GM23248 (cell line): ENCODE results near the gene DPPA3. TPM values are rescaled to one million over a fixed set of nuclear protein-coding genes. Genes with fewer than 3 reads are reported as not detected.
"Not testable (repeated sequence)": the region's sequence is repeated elsewhere in the genome, so short reads cannot be mapped to it uniquely, and the experiment has no call there.

Experiments used
- DNase-seq: peaks from one replicate; pipeline ENCODE4 v3.0.0-alpha.2; 2015
- H2AFZ ChIP-seq: fragments of 200-600 bp; sonication (generic); 2 replicates; pipeline ENCODE4 v1.6.1; 2016; ENCODE audit warnings: antibody characterized with exemption
- H3F3A ChIP-seq: fragments of 200-600 bp; sonication (generic); 2 replicates; pipeline ENCODE4 v1.6.1; 2016; ENCODE audit warnings: mild to moderate bottlenecking, antibody characterized with exemption, mixed run types; ENCODE audit not compliant: insufficient read depth
- H3K27ac ChIP-seq: fragments of 200-600 bp; sonication (generic); 2 replicates; pipeline ENCODE4 v1.5.1; 2016; ENCODE audit warnings: mild to moderate bottlenecking
- H3K27me3 ChIP-seq: fragments of 200-600 bp; sonication (generic); replicated peaks from 2 replicates; pipeline ENCODE4 v1.6.1; 2016; ENCODE audit warnings: mild to moderate bottlenecking; ENCODE audit not compliant: insufficient read depth
- H3K36me3 ChIP-seq: fragments of 200-600 bp; sonication (generic); 2 replicates; pipeline ENCODE4 v1.6.1; 2016; ENCODE audit warnings: low read depth, mild to moderate bottlenecking
- H3K4me1 ChIP-seq: fragments of 200-600 bp; sonication (generic); 2 replicates; pipeline ENCODE4 v1.6.1; 2016; ENCODE audit warnings: mild to moderate bottlenecking; ENCODE audit not compliant: insufficient read depth
- H3K4me2 ChIP-seq: fragments of 200-600 bp; sonication (generic); one replicate; pipeline ENCODE4 v1.6.1; 2016; ENCODE audit warnings: mild to moderate bottlenecking; ENCODE audit not compliant: unreplicated experiment
- H3K4me3 ChIP-seq: fragments of 200-600 bp; sonication (generic); 2 replicates; pipeline ENCODE4 v1.5.1; 2016; ENCODE audit warnings: mild to moderate bottlenecking
- H3K79me2 ChIP-seq: fragments of 200-600 bp; sonication (generic); 2 replicates; pipeline ENCODE4 v1.6.1; 2016; ENCODE audit warnings: mild to moderate bottlenecking; ENCODE audit not compliant: insufficient read depth
- H3K9ac ChIP-seq: fragments of 200-600 bp; sonication (generic); 2 replicates; pipeline ENCODE4 v1.6.1; 2016; ENCODE audit warnings: mild to moderate bottlenecking
- H3K9me2 ChIP-seq: fragments of 200-600 bp; sonication (generic); 2 replicates; pipeline ENCODE4 v1.6.1; 2016; ENCODE audit warnings: mixed run types, mild to moderate bottlenecking, moderate library complexity; ENCODE audit not compliant: insufficient read depth
- H3K9me3 ChIP-seq: fragments of 200-600 bp; sonication (generic); one replicate; pipeline ENCODE4 v1.6.1; 2017; ENCODE audit warnings: low read depth
- H4K20me1 ChIP-seq: fragments of 200-600 bp; sonication (generic); 2 replicates; pipeline ENCODE4 v1.6.0; 2016; ENCODE audit not compliant: insufficient read depth
- EZH2 ChIP-seq: fragments of 200-600 bp; sonication (generic); IDR thresholded peaks from 2 replicates; pipeline ENCODE4 v1.6.1; 2018; ENCODE audit warnings: antibody characterized with exemption, mild to moderate bottlenecking; ENCODE audit not compliant: insufficient read depth, poor library complexity, severe bottlenecking
- EZH2phosphoT487 ChIP-seq: fragments of 200-600 bp; sonication (generic); IDR thresholded peaks from 2 replicates; pipeline ENCODE4 v1.6.1; 2018; ENCODE audit warnings: antibody characterized with exemption, moderate library complexity, mild to moderate bottlenecking, low read depth; ENCODE audit not compliant: insufficient read depth
- WGBS, 2 experiments: methylation state at CpG; one replicate each; pipeline ENCODE4 v1.1.6; 2015 to 2017; ENCODE audit warnings: low lambda C conversion rate in 2 of 2, low coverage in 1 of 2; ENCODE audit errors: missing lambda C conversion rate in 2 of 2; 5-methylcytosine and 5-hydroxymethylcytosine counted together
- in situ Hi-C: fragments of 300-500 bp; cut with MboI; formaldehyde crosslinking; loops from 2 replicates; pipeline ENCODE4 v1.15.0; 2020
- polyA plus RNA-seq: library from polyadenylated mRNA; unstranded; fragments of >200 nt; fragmentation: Nextera tagmentation; extraction: Ambion mirVana; gene quantifications from 2 replicates; pipeline ENCODE4 v1.2.1, GENCODE V29; 2016
- total RNA-seq: library from RNA; depleted of rRNA; stranded (reverse); fragments of >200 nt; shearing (Covaris generic); gene quantifications from 2 replicates; pipeline ENCODE4 v1.2.3, GENCODE V29; 2014

DPPA3 gene
- total and polyA plus RNA-seq, 2 experiments from 2014 or later: not detected

GRCh38 chr12:7723926-7724325, 12.7 kb downstream of the DPPA3 start:
- peaks cover 36% of the 10 kb centered on the region; the same call in 1 of the 2 replicates for H3K27me3 ChIP-seq
- H3K9ac ChIP-seq: no peak overlapping the region
- 49 to 50% methylated on average over 3 of the region's 3 CpGs for WGBS, 2 experiments
- H3K9me3 ChIP-seq: no peaks in the 10 kb centered on the region
- no peaks in the 10 kb centered on the region for H4K20me1 ChIP-seq
- no peak overlapping the region for H3K4me3 ChIP-seq
- H3F3A ChIP-seq: no peaks in the 10 kb centered on the region
- no peaks in the 10 kb centered on the region for H3K36me3 ChIP-seq
- no peaks in the 10 kb centered on the region for H3K79me2 ChIP-seq
- H2AFZ ChIP-seq: no peak overlapping the region
- DNase-seq: no peak
- H3K27ac ChIP-seq: no peak overlapping the region
- H3K4me2 ChIP-seq: no peak overlapping the region
- no peaks in the 10 kb centered on the region for H3K4me1 ChIP-seq
- no peaks in the 10 kb centered on the region for H3K9me2 ChIP-seq
- TF ChIP-seq EZH2 (no peak), EZH2phosphoT487 (no peak)
- in situ Hi-C loops: no loop called here

DNA sequence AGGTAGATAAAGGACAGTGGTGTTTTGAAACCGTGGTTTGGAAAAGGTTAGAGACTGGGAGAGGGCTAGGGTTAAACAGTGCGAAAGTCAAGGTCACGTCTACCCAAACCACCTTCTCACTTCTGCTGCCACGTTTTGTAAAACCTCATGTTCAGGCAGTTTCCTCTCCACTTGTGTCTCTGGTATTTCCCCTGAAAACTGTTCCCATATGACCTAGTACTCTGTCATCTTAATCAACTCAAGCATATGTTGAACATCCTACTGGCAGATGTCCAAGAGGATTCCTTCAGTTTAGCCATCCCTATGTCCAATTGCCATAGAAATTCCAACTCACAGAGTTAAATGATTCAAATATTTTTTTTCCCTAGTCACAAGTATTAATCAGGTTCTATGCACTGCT, 18.5 kb downstream of the DPPA3 start:
- Histone ChIP-seq H3K36me3 (no peaks in the 10 kb centered on the region), H3K79me2 (no peaks in the 10 kb centered on the region), H3K4me3 (no peak overlapping the region), H3F3A (no peaks in the 10 kb centered on the region), H3K9me3 (no peaks in the 10 kb centered on the region), H4K20me1 (no peaks in the 10 kb centered on the region), H3K4me2 (no peak overlapping the region), H2AFZ (no peak overlapping the region), H3K27me3 (peaks cover 32% of the 10 kb centered on the region), H3K9me2 (no peaks in the 10 kb centered on the region), H3K27ac (no peak overlapping the region), H3K4me1 (no peaks in the 10 kb centered on the region), H3K9ac (no peak overlapping the region)
- TF ChIP-seq EZH2phosphoT487 (no peak), EZH2 (no peak)
- in situ Hi-C loops: no loop called here
- 0 to 1% methylated on average over 4 of the region's 4 CpGs for WGBS, 2 experiments
- no peak for DNase-seq

DNA sequence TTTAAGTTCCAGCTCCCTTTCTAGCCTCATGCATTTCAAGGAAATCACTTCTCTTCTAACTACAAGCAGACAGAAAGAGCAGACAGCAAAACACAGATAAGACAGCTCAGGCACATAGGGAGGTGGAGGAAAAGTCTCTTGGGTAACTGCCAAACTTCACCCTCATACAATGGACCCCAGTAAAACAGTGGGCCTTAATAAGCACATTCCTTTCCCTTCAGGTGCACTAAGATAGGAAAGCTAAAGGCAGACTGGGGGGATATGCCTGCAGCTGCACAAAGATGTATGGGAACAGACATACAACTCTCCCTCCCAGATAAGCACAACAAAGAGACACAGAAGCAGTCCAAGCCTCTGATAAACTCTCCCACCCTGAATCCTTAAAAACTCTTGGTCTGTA, 19.8 kb downstream of the DPPA3 start:
- H3K9ac ChIP-seq, H2AFZ ChIP-seq, H3K27ac ChIP-seq, H3K4me3 ChIP-seq, in situ Hi-C loops, DNase-seq, H3K36me3 ChIP-seq, H3K4me2 ChIP-seq, H3K4me1 ChIP-seq, H3K9me2 ChIP-seq, H3F3A ChIP-seq, H3K79me2 ChIP-seq, H3K9me3 ChIP-seq, H4K20me1 ChIP-seq: not testable (repeated sequence)
- peaks cover 23% of the 10 kb centered on the region for H3K27me3 ChIP-seq

DNA sequence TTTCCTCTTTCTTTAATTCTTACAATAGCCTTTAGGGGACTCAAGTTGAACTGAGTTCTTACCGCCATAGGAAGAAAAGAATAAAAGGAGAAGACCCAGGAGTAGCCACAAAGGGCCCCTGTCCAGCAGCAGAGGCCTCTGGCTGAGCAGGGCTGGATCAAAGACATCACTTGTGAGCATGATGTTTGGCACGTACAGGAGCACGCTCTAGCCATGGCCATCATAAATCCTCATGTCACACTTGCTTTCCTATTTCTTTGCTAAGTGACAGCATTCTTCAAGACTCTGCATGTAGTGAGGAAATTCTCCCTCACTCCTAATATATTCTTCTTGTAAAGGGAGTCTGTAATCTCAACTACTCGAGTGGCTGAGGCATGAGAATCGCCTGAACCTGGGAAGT, 20.3 kb downstream of the DPPA3 start:
- no peaks in the 10 kb centered on the region for H3K9me3 ChIP-seq
- no peaks in the 10 kb centered on the region for H3K9me2 ChIP-seq
- 5 to 15% methylated on average over 5 of the region's 5 CpGs for WGBS, 2 experiments
- H3K4me2 ChIP-seq: no peak overlapping the region
- DNase-seq: no peak
- H3K27ac ChIP-seq: no peak overlapping the region
- H4K20me1 ChIP-seq: no peaks in the 10 kb centered on the region
- H3K79me2 ChIP-seq: no peaks in the 10 kb centered on the region
- no peak overlapping the region for H3K9ac ChIP-seq
- H3K4me3 ChIP-seq: no peak overlapping the region
- H3K27me3 ChIP-seq: peaks cover 23% of the 10 kb centered on the region
- in situ Hi-C loops: no loop called here
- no peaks in the 10 kb centered on the region for H3K4me1 ChIP-seq
- no peak overlapping the region for H2AFZ ChIP-seq
- H3F3A ChIP-seq: no peaks in the 10 kb centered on the region
- TF ChIP-seq EZH2 (no peak), EZH2phosphoT487 (no peak)
- no peaks in the 10 kb centered on the region for H3K36me3 ChIP-seq

GRCh38 chr12:7732993-7733392, 21.8 kb downstream of the DPPA3 start:
- no peak overlapping the region for H3K4me2 ChIP-seq
- H3K9me2 ChIP-seq: no peaks in the 10 kb centered on the region
- H3K27ac ChIP-seq: no peak overlapping the region
- H3K36me3 ChIP-seq: no peaks in the 10 kb centered on the region
- H4K20me1 ChIP-seq: no peaks in the 10 kb centered on the region
- H3K27me3 ChIP-seq: peaks cover 20% of the 10 kb centered on the region
- 18 to 22% methylated on average over 3 of the region's 3 CpGs for WGBS, 2 experiments
- in situ Hi-C loops: no loop called here
- TF ChIP-seq EZH2 (no peak), EZH2phosphoT487 (no peak)
- no peak for DNase-seq
- H3K9ac ChIP-seq: no peak overlapping the region
- no peaks in the 10 kb centered on the region for H3K4me1 ChIP-seq
- no peak overlapping the region for H2AFZ ChIP-seq
- no peaks in the 10 kb centered on the region for H3K9me3 ChIP-seq
- no peaks in the 10 kb centered on the region for H3F3A ChIP-seq
- no peaks in the 10 kb centered on the region for H3K79me2 ChIP-seq
- H3K4me3 ChIP-seq: no peak overlapping the region
